RWPE2 (cell line): ENCODE measurements around the gene MSRB1.
"Not testable (repeated sequence)": the region's sequence is repeated elsewhere in the genome, so short reads cannot be mapped to it uniquely, and the experiment has no call there.

Source experiments
- ATAC-seq: fragments of 200-7000 bp; cut with Tn5 transposase; 3 replicates; pipeline ENCODE4 v1.9.1; 2021; ENCODE audit warnings: low read depth
- DNase-seq: peaks from one replicate; pipeline ENCODE4 v3.0.0-alpha.2; 2020; ENCODE audit warnings: low spot score
- H3K27ac ChIP-seq: fragments of 450-650 bp; 2 replicates; pipeline ENCODE4 v1.5.1; 2017; ENCODE audit warnings: mild to moderate bottlenecking; ENCODE audit not compliant: poor library complexity, severe bottlenecking
- H3K27me3 ChIP-seq: fragments of 250-450 bp; sonication (Bioruptor Pico); 2 replicates; pipeline ENCODE4 v1.5.1; 2021; ENCODE audit warnings: mild to moderate bottlenecking, moderate library complexity; ENCODE audit not compliant: insufficient read depth, poor library complexity, severe bottlenecking
- H3K36me3 ChIP-seq: fragments of 250-450 bp; sonication (Bioruptor Pico); 2 replicates; pipeline ENCODE4 v1.5.1; 2020; ENCODE audit warnings: low read depth, mild to moderate bottlenecking, moderate library complexity
- H3K4me1 ChIP-seq: fragments of 250-450 bp; sonication (Bioruptor Pico); 2 replicates; pipeline ENCODE4 v1.5.1; 2021; ENCODE audit warnings: mild to moderate bottlenecking, moderate library complexity; ENCODE audit not compliant: insufficient read depth, poor library complexity, severe bottlenecking
- H3K4me3 ChIP-seq: fragments of 250-450 bp; sonication (Bioruptor Pico); 2 replicates; pipeline ENCODE4 v1.5.1; 2021; ENCODE audit warnings: mild to moderate bottlenecking, moderate library complexity; ENCODE audit not compliant: severe bottlenecking
- H3K9me3 ChIP-seq: fragments of 250-450 bp; sonication (Bioruptor Pico); 2 replicates; pipeline ENCODE4 v1.5.1; 2021; ENCODE audit warnings: mild to moderate bottlenecking, moderate library complexity; ENCODE audit not compliant: severe bottlenecking
- CTCF ChIP-seq: fragments of 450-650 bp; IDR thresholded peaks from one replicate; pipeline ENCODE4 v1.5.1; 2017; ENCODE audit warnings: mild to moderate bottlenecking, moderate library complexity; ENCODE audit not compliant: poor library complexity, severe bottlenecking

Gene MSRB1

GRCh38 chr16:1961651-1962067 is 18.7 kb upstream of the MSRB1 start:
- peak; percentile 0; the same call in 2 of the 3 replicates for ATAC-seq
- peak overlapping the region; percentile 93 for H3K27ac ChIP-seq
- H3K27me3 ChIP-seq = no peaks in the 10 kb centered on the region
- no peak for TF ChIP-seq CTCF
- H3K9me3 ChIP-seq = no peaks in the 10 kb centered on the region
- no peak overlapping the region for H3K4me3 ChIP-seq
- H3K36me3 ChIP-seq = peaks cover 38% of the 10 kb centered on the region
- peaks cover 14% of the 10 kb centered on the region for H3K4me1 ChIP-seq
- DNase-seq = peak; percentile 59

- H3K4me3 ChIP-seq = peak overlapping the region; percentile 58
- no peaks in the 10 kb centered on the region for H3K9me3 ChIP-seq
- ATAC-seq = peak; percentile 39
- H3K36me3 ChIP-seq = peaks cover 38% of the 10 kb centered on the region
- H3K4me1 ChIP-seq = peaks cover 14% of the 10 kb centered on the region
- H3K27me3 ChIP-seq = no peaks in the 10 kb centered on the region
- no peak for TF ChIP-seq CTCF
- DNase-seq = peak; percentile 65
- peak overlapping the region; percentile 93 for H3K27ac ChIP-seq
Measured at GRCh38 chr16:1960665-1961630, 17.9 kb upstream of the MSRB1 start.

- DNase-seq (peak; percentile 91), ATAC-seq (peak; percentile 66)
- Histone ChIP-seq H3K27ac (peak within 1 kb of the TSS; percentile 93), H3K36me3 (peaks cover 33% of the 10 kb centered on the region), H3K9me3 (no peaks in the 10 kb centered on the region), H3K27me3 (no peaks in the 10 kb centered on the region), H3K4me3 (peak within 1 kb of the TSS; percentile 58), H3K4me1 (peaks cover 14% of the 10 kb centered on the region)
- TF ChIP-seq CTCF = peak; percentile 94
Measured at GRCh38 chr16:1959269-1960039, 16.5 kb upstream of the MSRB1 start, which contains the start of gene NDUFB10. TSS of gene NDUFB10 (plus strand) at chr16:1959538. CDS start at chr16:1959625, 87 bp downstream.

- peaks cover 27% of the 10 kb centered on the region for H3K36me3 ChIP-seq
- H3K27me3 ChIP-seq = no peaks in the 10 kb centered on the region
- no peak for TF ChIP-seq CTCF
- H3K9me3 ChIP-seq = no peaks in the 10 kb centered on the region
- peaks cover 14% of the 10 kb centered on the region for H3K4me1 ChIP-seq
- H3K27ac ChIP-seq = peak overlapping the region; percentile 93
- no peak for ATAC-seq
- peak; percentile 51 for DNase-seq
- peak overlapping the region; percentile 58 for H3K4me3 ChIP-seq
Measured at GRCh38 chr16:1958715-1959268, 15.8 kb upstream of the MSRB1 start.

- H3K4me3 ChIP-seq, H3K27ac ChIP-seq, ATAC-seq, H3K9me3 ChIP-seq, H3K27me3 ChIP-seq: not testable (repeated sequence)
- H3K36me3 ChIP-seq = peaks cover 20% of the 10 kb centered on the region
- peaks cover 14% of the 10 kb centered on the region for H3K4me1 ChIP-seq
- DNase-seq = peak; percentile 33
Measured at GRCh38 chr16:1958143-1958491, 15.1 kb upstream of the MSRB1 start.

GRCh38 chr16:1957434-1958142 is 14.6 kb upstream of the MSRB1 start:
- peak; percentile 49 for DNase-seq
- H3K9me3 ChIP-seq, ATAC-seq, H3K4me3 ChIP-seq, H3K27ac ChIP-seq, H3K4me1 ChIP-seq, H3K27me3 ChIP-seq: not testable (repeated sequence)
- peaks cover 15% of the 10 kb centered on the region for H3K36me3 ChIP-seq
